Fibroblast of skin of back (primary cell): Measurements from ENCODE around the gene GPR61. TPM values are rescaled to one million over a fixed set of nuclear protein-coding genes. Genes with fewer than 3 reads are reported as not detected.

Experiments used
- DNase-seq: peaks from one replicate; pipeline ENCODE4 v3.0.0-alpha.2; 2013
- polyA plus RNA-seq, 2 experiments: library from polyadenylated mRNA; unstranded; fragments of 120-200 nt; gene quantifications; one replicate each; pipeline ENCODE4 v1.2.1, GENCODE V29; 2013; ENCODE audit not compliant: insufficient read length in 2 of 2

GPR61 gene
- polyA plus RNA-seq (2013, experiment 1 of 2; ENCODE audit: insufficient read length): 0.28 TPM
- polyA plus RNA-seq (2013, experiment 2 of 2; ENCODE audit: insufficient read length): 0.16 TPM

- no peak for DNase-seq
Observed at GRCh38 chr1:109539676-109540075, at the start of gene GPR61. TSS of gene GPR61 (plus strand) at chr1:109539872. CDS start at chr1:109543023, 3,151 bp downstream.

DNA sequence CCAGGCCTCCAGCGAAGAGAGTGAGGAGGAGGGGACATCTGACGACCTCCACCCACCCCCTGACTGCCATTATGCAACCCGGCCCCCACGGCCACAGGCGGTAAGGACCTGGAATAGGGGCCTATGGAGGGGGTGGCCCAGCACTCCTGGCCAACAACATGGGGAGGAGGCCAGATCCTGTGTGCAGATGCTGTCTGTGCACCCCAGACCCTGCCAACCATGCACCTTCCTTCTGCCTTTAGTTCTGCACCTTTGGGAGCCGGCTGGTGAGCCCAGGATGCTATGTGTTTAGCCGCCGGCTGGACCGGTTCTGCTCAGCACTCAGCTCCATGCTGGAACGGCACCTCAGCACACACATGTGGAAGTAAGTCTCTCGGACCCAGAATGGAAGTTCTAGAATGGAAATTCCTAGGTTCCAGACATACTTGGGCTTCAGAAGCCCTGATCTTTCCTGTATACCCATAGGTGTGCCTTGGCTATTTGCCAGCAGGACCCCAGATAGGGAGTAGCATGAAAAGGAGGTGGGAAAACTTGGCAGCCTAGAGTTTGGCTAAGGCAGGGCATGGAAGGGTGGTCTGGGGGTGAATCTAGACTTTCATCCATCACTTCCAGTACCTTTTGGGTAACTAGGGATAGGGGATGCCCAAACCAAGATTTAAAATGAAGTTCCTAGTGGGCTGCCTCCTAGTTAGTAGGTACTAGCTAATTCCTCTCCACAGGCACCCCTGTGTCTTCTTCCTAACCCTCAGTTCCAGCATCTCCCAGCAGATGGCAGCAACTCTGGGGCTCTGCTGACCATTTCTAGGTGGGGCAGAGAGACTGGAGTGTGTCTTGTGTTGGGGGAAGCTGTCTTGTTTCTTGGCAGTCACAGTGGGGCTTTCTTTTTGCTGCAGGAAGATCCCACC is 49.4 kb upstream of the GPR61 start:
- DNase-seq: peak; percentile 66

DNA sequence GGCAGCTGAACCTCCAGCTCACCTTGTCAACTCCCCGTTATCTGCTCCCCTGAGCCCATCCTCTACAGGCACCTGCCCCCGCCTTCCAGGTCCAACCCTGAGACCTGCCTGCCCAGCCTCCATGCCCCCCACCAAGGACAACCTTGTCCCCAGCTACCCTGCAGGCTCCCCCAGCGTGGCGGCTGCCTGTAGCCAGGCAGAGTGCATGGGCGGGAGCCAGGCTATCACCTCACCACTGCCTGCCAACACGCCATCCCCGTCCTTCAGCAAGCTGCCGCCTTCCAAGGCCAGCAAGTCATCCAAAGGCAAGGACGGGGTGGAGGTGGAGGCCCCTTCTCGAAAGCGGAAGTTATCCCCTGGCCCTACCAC is 48.8 kb upstream of the GPR61 start:
- DNase-seq: no peak

DNA sequence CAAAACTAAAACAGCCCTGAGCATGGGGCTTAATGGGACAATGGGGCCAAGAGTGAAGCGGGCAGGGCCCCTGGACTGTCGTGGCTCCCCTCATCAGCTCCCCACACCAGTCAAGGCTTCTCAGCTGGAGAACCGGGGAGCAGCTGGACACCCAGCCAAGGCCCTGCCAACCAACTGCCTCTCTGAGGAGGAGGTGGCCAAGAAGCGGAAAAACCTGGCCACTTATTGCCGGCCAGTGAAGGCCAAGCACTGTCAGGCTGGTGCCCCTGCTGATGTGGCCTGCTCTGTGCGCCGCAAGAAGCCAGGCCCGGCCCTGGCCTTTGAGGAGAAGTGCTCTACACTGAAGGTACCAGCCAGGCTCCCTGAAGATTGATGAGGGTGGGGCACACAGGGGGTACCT is 48.3 kb upstream of the GPR61 start:
- DNase-seq: no peak

- DNase-seq: peak; percentile 20
Observed at GRCh38 chr1:109492779-109493178, 46.9 kb upstream of the GPR61 start.

DNA sequence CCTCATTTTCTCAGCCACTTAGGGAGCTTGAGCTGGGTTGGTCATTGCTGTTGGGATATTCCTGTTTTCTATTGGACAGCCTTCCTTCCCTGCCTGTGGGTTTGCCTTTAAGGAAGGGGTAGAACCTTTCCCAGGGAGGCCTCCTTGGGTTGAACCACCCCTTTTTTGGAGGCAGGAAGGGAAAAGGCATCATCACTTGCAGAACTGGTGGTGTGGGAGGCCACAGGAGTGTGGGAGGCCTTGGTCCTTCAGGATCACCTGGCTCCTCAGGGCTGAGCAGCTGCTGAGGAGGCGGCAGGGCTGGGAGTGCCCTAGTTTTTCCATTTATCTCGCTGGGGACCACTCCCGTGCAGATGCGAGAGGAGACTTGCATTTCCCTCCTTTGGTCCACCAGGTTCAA is 46.4 kb upstream of the GPR61 start:
- no peak for DNase-seq

GRCh38 chr1:109493805-109494539 is 45.7 kb upstream of the GPR61 start, which contains the start of gene CYB561D1:
TSS of gene CYB561D1 (plus strand) at chr1:109494094. CDS start at chr1:109494140, 46 bp downstream.
- peak; percentile 82 for DNase-seq

GRCh38 chr1:109495738-109496137 is 43.9 kb upstream of the GPR61 start:
- no peak for DNase-seq

- no peak for DNase-seq
Observed at GRCh38 chr1:109497449-109498160, 42.1 kb upstream of the GPR61 start.

- peak; percentile 31 for DNase-seq
Observed at GRCh38 chr1:109498161-109498801, 41.4 kb upstream of the GPR61 start.

DNA sequence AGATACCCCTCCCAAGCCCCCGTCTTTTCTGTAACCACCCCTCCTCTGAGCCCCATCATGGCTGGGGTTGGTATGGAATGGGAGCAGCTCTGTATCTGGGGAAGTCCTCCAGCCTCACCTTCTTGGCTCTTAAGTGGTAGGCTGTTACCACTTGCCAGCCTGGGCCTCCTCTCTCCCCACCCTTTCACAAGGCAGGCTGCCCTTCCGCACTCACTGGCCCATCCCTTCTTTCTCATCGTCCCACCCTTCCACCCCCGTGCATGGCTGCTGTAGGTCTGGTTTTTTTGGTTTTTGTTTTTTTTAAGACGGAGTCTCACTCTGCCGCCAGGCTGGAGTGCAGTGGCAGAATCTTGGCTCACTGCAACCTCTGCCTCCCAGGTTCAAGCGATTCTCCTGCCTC is 40.6 kb upstream of the GPR61 start:
- no peak for DNase-seq

DNA sequence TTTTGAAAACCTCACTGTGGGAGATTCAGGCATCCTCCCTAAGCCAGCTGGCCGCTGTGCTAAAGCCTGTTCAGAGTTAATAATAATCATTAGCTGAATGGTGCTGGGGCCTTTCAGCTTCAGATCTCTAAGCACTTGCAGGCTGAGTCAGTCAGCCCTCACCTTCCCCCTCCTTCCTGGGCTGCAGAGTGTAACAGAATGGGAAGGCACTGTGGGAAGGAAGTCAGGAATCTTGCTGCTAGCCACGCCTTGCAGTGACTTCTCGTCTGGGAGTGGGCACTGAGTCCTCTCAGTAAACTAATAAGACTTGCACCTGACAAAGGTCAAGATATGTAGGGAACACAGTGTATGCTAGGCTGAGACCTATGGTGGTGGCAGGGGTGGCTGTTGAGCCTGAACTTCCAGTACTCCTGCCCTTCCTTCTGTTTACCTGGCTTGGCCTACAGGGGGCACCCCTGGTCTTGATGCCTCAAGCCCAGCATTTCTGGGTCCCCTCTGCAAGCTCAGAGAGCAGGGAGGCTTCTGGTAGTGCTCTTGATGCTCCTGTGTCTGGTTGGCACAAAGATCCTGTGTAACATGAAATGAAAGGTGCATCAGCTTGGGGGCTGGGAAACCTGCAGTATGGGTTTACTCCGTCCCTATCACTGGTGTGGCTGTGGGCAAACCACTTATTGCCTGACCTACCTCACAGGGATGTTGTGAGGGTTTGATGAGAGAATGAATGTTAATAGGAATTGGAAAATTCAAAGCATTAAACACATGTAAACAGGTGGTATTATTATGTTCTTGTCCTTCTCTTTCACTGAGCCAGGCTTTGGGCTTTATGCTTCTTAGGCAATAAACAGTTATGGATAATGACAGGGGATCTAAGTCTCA is 39.8 kb upstream of the GPR61 start:
- DNase-seq: peak; percentile 50

DNA sequence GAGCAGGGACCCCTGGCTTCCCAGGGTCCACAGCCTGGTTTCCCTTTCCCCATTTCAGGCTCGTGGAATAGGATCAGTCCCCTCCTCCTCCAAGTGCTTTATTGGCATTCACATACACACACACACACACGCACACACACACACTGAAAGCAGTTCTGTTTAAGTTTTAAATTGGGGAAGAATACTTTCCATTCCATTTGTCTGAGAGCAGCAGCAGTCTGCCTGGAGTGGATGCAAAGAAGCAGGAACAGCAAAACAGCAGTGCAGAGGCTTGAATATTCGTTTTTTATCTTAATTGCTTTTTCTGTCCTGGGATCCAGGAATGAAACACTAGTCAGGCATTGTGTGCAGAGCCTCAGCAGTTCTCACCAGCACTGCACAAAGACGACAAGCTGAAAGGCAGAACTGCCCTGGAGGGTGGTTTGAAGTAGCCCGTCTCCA is 38.7 kb upstream of the GPR61 start:
- peak; percentile 78 for DNase-seq

DNA sequence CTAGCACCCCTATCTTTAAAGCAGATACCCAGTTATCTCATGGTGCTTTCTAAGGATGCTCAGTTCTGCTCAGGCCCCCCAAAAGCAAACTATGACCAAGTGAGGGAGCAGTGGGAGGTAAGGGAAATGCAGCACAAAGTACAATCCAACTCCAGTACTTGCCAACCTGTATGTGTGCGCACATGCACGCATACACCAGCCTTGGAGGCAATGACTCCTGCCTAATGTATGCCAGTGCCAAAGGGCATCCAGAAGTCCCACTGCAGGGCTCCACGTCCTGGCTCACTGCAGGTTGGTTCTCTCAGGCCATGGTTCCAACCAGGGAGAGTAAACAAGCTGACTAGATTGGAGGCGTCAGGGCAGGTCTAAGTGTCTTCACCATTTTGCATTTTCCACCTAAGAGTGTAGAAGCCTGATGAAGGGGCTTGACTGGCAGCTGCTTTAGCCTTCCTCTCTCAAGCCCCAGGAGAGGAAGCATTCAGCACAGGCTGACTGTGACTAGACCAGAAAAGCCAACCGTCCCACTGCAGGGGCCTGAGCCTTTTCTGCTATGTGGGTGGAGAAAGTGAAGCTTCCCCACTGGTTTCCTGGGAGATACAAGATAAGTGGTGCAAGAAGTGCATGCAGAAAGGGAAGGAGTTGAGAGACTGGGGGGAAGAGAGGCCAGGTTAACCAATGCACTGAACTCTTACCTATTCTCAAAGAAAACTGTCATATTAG is 37.9 kb upstream of the GPR61 start:
- no peak for DNase-seq

GRCh38 chr1:109502364-109502851 is 37.3 kb upstream of the GPR61 start:
- DNase-seq: no peak

- DNase-seq: no peak
Observed at GRCh38 chr1:109503935-109504334, 35.7 kb upstream of the GPR61 start.

GRCh38 chr1:109504974-109505373 is 34.7 kb upstream of the GPR61 start:
- no peak for DNase-seq

DNA sequence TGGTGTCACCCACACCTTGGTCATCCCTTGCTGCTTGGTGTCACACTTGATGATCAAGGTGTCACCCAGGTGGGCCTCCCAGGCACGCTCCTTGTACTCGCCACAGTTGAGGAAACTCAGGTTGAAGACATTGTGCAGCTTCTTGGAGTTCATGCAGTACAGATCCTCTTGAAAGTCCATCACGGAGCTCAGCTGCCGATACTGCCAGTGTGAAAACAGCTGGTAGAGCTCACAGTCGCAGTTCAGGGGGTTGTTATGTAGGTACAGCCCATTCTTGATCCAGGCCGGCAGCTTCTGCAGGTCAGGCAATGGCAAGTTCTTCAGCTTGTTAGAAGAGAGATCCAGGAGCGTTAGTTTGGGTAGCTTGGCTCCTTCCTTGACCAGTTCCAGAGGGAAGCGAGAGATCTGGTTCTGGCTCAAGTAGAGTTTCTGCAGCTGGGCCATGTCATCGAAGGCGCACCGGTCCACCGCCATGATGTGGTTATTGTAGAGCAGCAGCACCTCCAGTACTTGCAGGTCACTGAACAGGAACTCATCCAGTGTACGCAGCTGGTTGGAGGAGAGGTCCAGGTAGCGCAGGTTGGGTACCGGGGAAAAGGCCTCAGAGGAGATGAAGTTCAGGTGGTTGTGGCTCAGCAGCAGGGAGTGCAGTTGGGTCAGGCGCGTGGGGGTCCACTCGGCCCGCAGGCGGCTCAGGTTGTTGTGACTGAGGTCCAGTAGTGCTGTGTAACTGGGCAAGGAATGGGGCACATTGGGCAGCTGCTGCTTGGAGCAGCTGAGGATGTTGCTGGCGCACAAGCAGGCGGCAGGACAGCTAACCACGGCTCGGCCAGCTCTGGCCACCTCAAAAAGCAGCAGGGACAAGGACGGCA is 31.4 kb upstream of the GPR61 start:
- DNase-seq: no peak

GRCh38 chr1:109508873-109509175 is 30.8 kb upstream of the GPR61 start:
- DNase-seq: no peak
